ENCODE measurements around the gene LPCAT3. TPM values are rescaled to one million over a fixed set of nuclear protein-coding genes. Genes with fewer than 3 reads are reported as not detected.

The LPCAT3 gene
- total RNA-seq, 8 experiments from 2014 or later, result 7.8 to 168 (median 19.7) TPM

DNA sequence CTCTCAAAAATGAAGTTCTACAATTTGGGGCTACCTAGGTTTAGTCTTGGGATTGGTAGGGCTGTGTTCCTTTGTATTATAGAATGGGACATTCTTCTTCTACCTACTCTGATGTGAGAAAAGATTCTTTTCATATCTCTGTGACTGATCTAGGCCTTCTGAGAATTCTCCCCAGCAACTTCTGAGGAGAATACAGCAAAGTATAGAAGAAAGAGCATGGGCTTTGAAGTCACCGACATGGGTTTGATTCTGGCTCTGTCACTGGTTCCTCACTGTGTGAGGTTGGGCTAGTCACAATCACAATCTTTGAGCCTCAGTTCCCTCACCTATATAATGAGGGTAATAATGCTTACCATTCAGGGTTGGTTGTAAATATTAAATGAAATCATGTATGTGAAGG lies 85.5 kb downstream of the LPCAT3 start:
- H3K4me3 ChIP-seq, result no peak overlapping the region
- H3K4me1 ChIP-seq (replicated peaks in 1 of 2), result peaks cover 13 to 22% of the 10 kb centered on the region in 2 donors
- in situ Hi-C loops (cut with MboI; ENCODE audit: low pct_unique_long_range_greater_than_20kb in 2 of 9, low sequenced_read_pairs in 9 of 9, unreplicated experiment in 9 of 9), result loop anchor here in 2 of 9 experiments (25.0 kb wide), 1 partner anchor 180 kb away; the partner anchor contains the start of gene C1RL (in 2 of the 2)
- no peak for ATAC-seq (replicated peaks in 6 of 8)
- no peak overlapping the region for H3K27ac ChIP-seq
- 20 to 100% (median 100%) methylated on average over 1 of the region's 1 CpG; no CpG with 5 or more reads in 3 of the 10 experiments for WGBS, 10 experiments

DNA sequence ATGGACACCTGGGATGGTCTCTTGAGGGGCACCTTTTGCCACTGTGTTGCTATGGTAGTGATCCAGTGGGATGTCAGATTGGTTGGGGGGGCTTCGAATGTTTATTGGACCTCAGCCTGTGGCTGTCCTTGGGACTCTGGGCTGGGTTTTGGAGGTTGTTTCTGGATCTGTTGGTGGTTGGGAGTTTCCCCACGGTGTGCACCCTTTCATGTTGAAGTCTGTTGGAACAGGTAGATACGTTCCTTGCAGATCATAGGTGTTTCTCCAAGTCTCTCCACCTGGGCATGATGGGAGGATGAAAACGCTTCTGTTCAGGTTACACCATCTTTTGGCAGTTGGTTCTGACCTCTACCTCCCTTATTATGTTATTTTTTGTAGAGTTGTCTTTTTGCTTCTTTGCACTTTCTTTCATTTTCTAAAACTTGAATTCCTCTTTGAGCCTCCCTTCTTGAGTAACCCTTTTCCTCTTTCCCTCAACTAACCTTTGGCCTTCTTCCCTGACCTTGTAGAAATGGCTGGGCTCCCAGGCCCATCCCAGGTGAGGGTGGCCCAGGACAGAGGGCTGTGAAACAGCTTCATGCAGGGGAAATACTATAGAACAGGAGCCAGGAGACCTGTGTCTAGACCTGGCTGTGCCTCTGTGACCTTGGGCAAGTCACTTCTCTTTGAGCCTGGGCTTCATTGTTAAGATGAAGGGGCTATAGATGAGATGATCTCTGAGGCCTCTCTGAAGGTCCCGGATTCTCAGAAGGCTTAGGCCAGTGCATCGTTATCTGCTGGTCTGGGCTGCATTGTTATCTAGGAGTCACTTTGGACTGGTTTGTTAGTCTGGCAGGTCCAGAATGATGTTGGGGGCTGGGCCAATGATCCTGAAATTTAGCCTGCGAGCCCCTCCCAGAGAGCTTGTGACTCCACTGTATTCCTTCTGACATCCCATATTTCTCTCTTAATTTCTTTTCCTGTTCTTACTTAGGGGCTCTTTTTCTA lies 88.5 kb downstream of the LPCAT3 start:
- ATAC-seq (replicated peaks in 6 of 8), result no peak
- 38 to 89% (median 58%) methylated on average over 1 to 5 of the region's 7 CpGs for WGBS, 10 experiments
- Histone ChIP-seq H3K4me3 (peak overlapping the region; percentile 66 to 98 (median 86)), H3K27ac (peak overlapping the region in 1 of 2 donors; percentile 95), H3K4me1 (replicated peaks in 1 of 2) (peaks cover 29 to 42% of the 10 kb centered on the region in 2 donors)
- in situ Hi-C loops (cut with MboI; ENCODE audit: low pct_unique_long_range_greater_than_20kb in 2 of 9, low sequenced_read_pairs in 9 of 9, unreplicated experiment in 9 of 9), result loop anchor here in 2 of 9 experiments (25.0 kb wide), 1 partner anchor 183 kb away; the partner anchor contains the start of gene C1RL (in 2 of the 2)

DNA sequence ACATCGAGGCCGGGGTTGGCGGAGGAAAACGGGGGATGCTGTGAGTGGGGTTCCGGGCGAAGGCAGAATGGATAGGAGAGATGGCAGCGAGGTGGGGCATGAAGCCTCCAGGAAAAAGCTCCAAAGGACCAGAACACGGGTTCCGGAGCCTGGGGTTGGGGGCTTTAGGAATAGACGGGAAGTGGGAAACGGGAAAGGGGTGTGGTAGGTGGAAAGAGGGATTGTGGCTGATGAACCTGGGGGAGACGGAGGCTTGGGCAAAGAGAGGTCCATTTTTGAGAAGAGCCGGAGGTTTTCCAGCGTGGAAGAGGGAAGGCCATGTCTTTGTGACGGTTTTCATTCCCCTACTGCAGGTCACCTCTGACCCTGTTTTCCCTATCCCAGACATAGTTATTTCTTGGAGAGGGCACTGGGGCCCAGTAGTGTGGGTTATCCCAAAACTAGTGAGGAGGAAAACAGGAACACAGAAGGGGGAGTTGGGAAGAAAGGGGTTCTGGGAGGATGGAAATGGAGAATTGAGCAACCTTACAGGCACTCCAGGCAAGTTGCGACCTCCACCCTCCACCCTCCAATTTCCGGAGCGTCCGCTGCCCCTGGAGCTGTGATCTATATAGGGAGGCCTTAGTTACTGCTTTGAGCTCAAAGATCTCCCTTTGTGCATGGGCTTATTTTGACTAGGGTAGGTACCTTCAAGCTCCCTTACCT lies 89.4 kb downstream of the LPCAT3 start:
- peaks cover 35 to 46% of the 10 kb centered on the region in 2 donors for H3K4me1 ChIP-seq (replicated peaks in 1 of 2)
- ATAC-seq (replicated peaks in 6 of 8), result no peak
- peak overlapping the region; percentile 66 to 98 (median 86) for H3K4me3 ChIP-seq
- in situ Hi-C loops (cut with MboI; ENCODE audit: low pct_unique_long_range_greater_than_20kb in 2 of 9, low sequenced_read_pairs in 9 of 9, unreplicated experiment in 9 of 9), result loop anchor here in 2 of 9 experiments (25.0 kb wide), 1 partner anchor 183 kb away; the partner anchor contains the start of gene C1RL (in 2 of the 2)
- H3K27ac ChIP-seq, result peak overlapping the region; percentile 94 to 95
- WGBS, 10 experiments, result 0 to 6% (median 3%) methylated on average over 1 to 11 of the region's 19 CpGs; no CpG with 5 or more reads in 5 of the 10 experiments

DNA sequence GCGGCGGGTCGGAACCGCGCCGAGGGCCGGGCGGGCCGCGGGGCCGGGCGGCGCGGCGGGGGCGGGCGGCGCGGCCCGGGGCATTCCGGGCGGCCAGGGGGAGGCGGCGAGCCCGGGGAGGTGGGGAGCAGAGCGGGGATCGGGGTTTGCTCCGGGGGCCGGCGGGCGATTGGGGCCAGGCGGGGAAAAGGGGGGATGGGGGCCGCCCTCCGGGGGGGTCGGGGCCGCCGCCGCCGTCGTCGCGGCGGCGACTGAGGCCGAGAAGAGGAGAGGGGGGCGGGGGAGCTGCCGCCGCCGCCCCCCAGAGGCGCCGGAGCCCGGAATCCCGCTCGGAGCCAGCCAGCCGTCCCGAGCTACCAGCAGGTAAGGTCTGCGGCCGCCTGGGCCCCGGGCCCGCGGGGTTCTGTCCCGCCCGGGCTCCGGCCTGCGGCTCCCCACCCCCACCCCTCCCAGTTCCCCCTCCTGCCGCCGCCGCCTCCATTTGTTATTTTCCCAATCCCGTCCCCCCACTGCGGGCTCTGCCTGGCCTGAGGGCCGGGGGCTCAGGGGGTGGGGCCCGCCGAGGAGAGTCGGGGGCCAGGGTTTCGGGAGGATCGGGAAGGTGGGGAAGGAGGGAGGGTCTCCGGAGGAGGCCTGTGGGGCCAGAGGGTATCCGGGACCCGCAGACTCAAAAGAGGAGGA lies 90.1 kb downstream of the LPCAT3 start:
- peaks cover 40 to 48% of the 10 kb centered on the region in 2 donors for H3K4me1 ChIP-seq (replicated peaks in 1 of 2)

DNA sequence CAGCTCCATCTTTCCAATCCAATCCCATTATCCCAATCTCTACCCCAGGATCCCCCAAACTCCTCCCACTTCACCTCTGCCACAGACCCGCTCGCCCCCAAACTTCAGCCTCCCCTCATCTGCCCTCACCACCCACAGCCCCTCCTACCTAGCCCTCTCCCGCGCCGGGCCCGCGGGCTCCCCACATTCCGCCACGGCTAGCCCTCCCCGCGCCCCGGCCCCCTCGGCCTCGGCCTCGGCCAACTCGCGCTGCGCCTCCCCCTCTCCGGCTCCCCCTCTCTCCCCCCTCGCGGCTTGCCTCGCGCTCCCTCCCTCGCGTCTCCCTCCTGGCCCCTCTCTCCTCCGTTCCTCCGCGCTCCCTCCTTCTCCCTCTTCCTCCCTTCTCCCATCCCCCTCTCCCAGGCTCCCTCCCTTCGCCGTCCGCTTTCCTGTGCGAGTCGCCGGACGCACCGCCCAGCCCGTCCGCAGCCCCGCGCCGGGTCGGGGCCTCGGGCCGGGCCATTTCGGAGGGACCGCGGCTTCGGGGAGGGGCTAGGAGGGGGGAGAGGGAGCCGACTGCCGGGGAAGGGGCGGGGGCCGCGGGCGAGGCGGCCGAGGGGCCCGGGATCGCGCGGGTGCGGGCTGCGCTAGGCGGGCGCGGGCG lies 90.8 kb downstream of the LPCAT3 start, which contains the start of gene ATN1:
TSS of gene ATN1 (plus strand) at position 581 of the 643 bp plus-strand sequence. CDS start 6,043 bp downstream, outside the sequence.
- H3K27ac ChIP-seq, result peak within 1 kb of the TSS; percentile 94 to 95
- 0 to 8% methylated on average over 2 to 3 of the region's 66 CpGs; no CpG with 5 or more reads in 8 of the 10 experiments for WGBS, 10 experiments
- in situ Hi-C loops (cut with MboI; ENCODE audit: low pct_unique_long_range_greater_than_20kb in 2 of 9, low sequenced_read_pairs in 9 of 9, unreplicated experiment in 9 of 9), result loop anchor here in 2 of 9 experiments (25.0 kb wide), 1 partner anchor 185 kb away; the partner anchor contains the start of gene C1RL (in 2 of the 2)
- H3K4me1 ChIP-seq (replicated peaks in 1 of 2), result peaks cover 46 to 52% of the 10 kb centered on the region in 2 donors
- H3K4me3 ChIP-seq, result peak within 1 kb of the TSS; percentile 66 to 98 (median 86)
- ATAC-seq (replicated peaks in 6 of 8), result peak; percentile 46 to 74 (median 60)

More for the DNA sequence above, 90.1 kb downstream of the LPCAT3 start:
- ATAC-seq (replicated peaks in 6 of 8), result peak in 6 of 8 experiments; percentile 2 to 20 (median 8)
- Histone ChIP-seq H3K27ac (peak overlapping the region; percentile 94 to 95), H3K4me3 (peak overlapping the region; percentile 66 to 98 (median 86))
- no CpG with 5 or more reads among the region's 79 CpGs for WGBS, 10 experiments
- in situ Hi-C loops (cut with MboI; ENCODE audit: low pct_unique_long_range_greater_than_20kb in 2 of 9, low sequenced_read_pairs in 9 of 9, unreplicated experiment in 9 of 9), result loop anchor here in 2 of 9 experiments (25.0 kb wide), 1 partner anchor 184 kb away; the partner anchor contains the start of gene C1RL (in 2 of the 2)

Other genes with a start within 250 kb of the LPCAT3 start
- 1 to 10 TPM in 3 of 8 experiments, under 1 TPM in 5; 0.21 to 2.8 (median 0.66) TPM for gene LAG3, start 246.0 kb downstream of the LPCAT3 start, total RNA-seq
- gene CD4, start 228.9 kb downstream of the LPCAT3 start, total RNA-seq, result 1 to 10 TPM in 5 of 8 experiments, under 1 TPM in 3; 0.49 to 2.8 (median 1.1) TPM
- gene GPR162, start 196.7 kb downstream of the LPCAT3 start, total RNA-seq, result 10 to 100 TPM in 5 of 8 experiments, 1 to 10 TPM in 3; 4.8 to 48.2 (median 32.8) TPM
- 10 to 100 TPM in 7 of 8 experiments, 1 to 10 TPM in 1; 9.9 to 31.2 (median 17.8) TPM for gene P3H3, start 190.1 kb downstream of the LPCAT3 start, total RNA-seq
- 1 to 10 TPM; 1.1 to 8.4 (median 4.5) TPM for gene GNB3, start 177.6 kb downstream of the LPCAT3 start, total RNA-seq
- gene CDCA3, start 167.2 kb downstream of the LPCAT3 start, total RNA-seq, result 10 to 100 TPM in 3 of 8 experiments, 1 to 10 TPM in 5; 3.0 to 36.3 (median 6.2) TPM
- 100 to 1,000 TPM in 1 of 8 experiments, 10 to 100 TPM in 7; 52.3 to 122 (median 75.2) TPM for gene USP5, start 166.3 kb downstream of the LPCAT3 start, total RNA-seq
- gene TPI1, start 150.9 kb downstream of the LPCAT3 start, total RNA-seq, result 100 to 1,000 TPM; 544 to 781 (median 685) TPM
- gene SPSB2, start 145.2 kb downstream of the LPCAT3 start, total RNA-seq, result 10 to 100 TPM in 3 of 8 experiments, 1 to 10 TPM in 5; 6.3 to 13.6 (median 8.3) TPM
- 10 to 100 TPM in 3 of 8 experiments, 1 to 10 TPM in 5; 4.1 to 51.0 (median 7.1) TPM for gene LRRC23, start 113.7 kb downstream of the LPCAT3 start, total RNA-seq
- gene ENO2, start 103.9 kb downstream of the LPCAT3 start, total RNA-seq, result 100 to 1,000 TPM in 5 of 8 experiments, 1 to 10 TPM in 3; 2.6 to 399 (median 169) TPM
- 10 to 100 TPM in 6 of 8 experiments, 1 to 10 TPM in 2; 4.3 to 51.5 (median 15.8) TPM for gene ATN1, start 90.5 kb downstream of the LPCAT3 start, total RNA-seq
- not detected for gene RNU7-1, start 74.7 kb downstream of the LPCAT3 start, total RNA-seq
- 100 to 1,000 TPM; 150 to 828 (median 513) TPM for gene C12orf57, start 74.5 kb downstream of the LPCAT3 start, total RNA-seq
- gene PTPN6, start 67.1 kb downstream of the LPCAT3 start, total RNA-seq, result 1 to 10 TPM in 2 of 8 experiments, under 1 TPM in 6; 0.22 to 2.4 (median 0.88) TPM
- 100 to 1,000 TPM; 146 to 327 (median 222) TPM for gene PHB2, start 47.8 kb downstream of the LPCAT3 start, total RNA-seq
- gene EMG1, start 47.6 kb downstream of the LPCAT3 start, total RNA-seq, result 10 to 100 TPM; 19.5 to 53.0 (median 31.6) TPM
- gene C1S, start 42.2 kb upstream of the LPCAT3 start, total RNA-seq, result 100 to 1,000 TPM in 3 of 8 experiments, 10 to 100 TPM in 1, 1 to 10 TPM in 4; 1.3 to 909 (median 17.9) TPM
- 100 to 1,000 TPM in 1 of 8 experiments, 10 to 100 TPM in 3, 1 to 10 TPM in 3, under 1 TPM in 1; 0.79 to 747 (median 6.4) TPM for gene C1R, start 74.0 kb upstream of the LPCAT3 start, total RNA-seq
- 10 to 100 TPM in 4 of 8 experiments, 1 to 10 TPM in 4; 1.5 to 61.5 (median 11.1) TPM for gene C1RL, start 90.7 kb upstream of the LPCAT3 start, total RNA-seq
- gene RBP5, start 110.4 kb upstream of the LPCAT3 start, total RNA-seq, result 1 to 10 TPM in 5 of 8 experiments, under 1 TPM in 3; 0.38 to 5.4 (median 1.4) TPM
- 10 to 100 TPM; 15.1 to 62.6 (median 44.1) TPM for gene CLSTN3, start 111.9 kb upstream of the LPCAT3 start, total RNA-seq
- 10 to 100 TPM; 26.8 to 39.9 (median 33.0) TPM for gene PEX5, start 171.2 kb upstream of the LPCAT3 start, total RNA-seq

Measured in motor neuron (in vitro differentiated cells).